H9 (cell line): ENCODE measurements around the gene AGXT. TPM values are rescaled to one million over a fixed set of nuclear protein-coding genes. Genes with fewer than 3 reads are reported as not detected.
A peak's percentile ranks its signal among the peaks of the same experiment; 100 is the strongest.

Experiments used
- DNase-seq: peaks from one replicate; pipeline ENCODE4 v3.0.0-alpha.2; 2017
- H2AFZ ChIP-seq: one replicate; pipeline ENCODE4 v1.6.1; 2013; ENCODE audit warnings: mild to moderate bottlenecking, low read length, control low read depth, moderate library complexity
- H2AK5ac ChIP-seq: 2 replicates; pipeline ENCODE4 v1.6.1; 2013; ENCODE audit warnings: low read length, control low read depth, mixed read lengths; ENCODE audit not compliant: insufficient read length
- H2BK120ac ChIP-seq: one replicate; pipeline ENCODE4 v1.6.1; 2013; ENCODE audit warnings: low read depth, mild to moderate bottlenecking, low read length, control low read depth, inconsistent platforms; ENCODE audit not compliant: poor library complexity, severe bottlenecking
- H2BK12ac ChIP-seq: 2 replicates; pipeline ENCODE4 v1.6.1; 2013; ENCODE audit warnings: low read length, control low read depth, mixed read lengths, low read depth; ENCODE audit not compliant: insufficient read length
- H2BK15ac ChIP-seq: 2 replicates; pipeline ENCODE4 v1.6.1; 2013; ENCODE audit warnings: low read depth, low read length, control low read depth
- H2BK20ac ChIP-seq: one replicate; pipeline ENCODE4 v1.6.1; 2013; ENCODE audit warnings: low read depth, mild to moderate bottlenecking, low read length, control low read depth, inconsistent platforms; ENCODE audit not compliant: poor library complexity, severe bottlenecking
- H2BK5ac ChIP-seq: 2 replicates; pipeline ENCODE4 v1.6.1; 2013; ENCODE audit warnings: low read length, control low read depth, mixed read lengths; ENCODE audit not compliant: insufficient read length
- H3K14ac ChIP-seq: 2 replicates; pipeline ENCODE4 v1.6.1; 2013; ENCODE audit warnings: low read length, control low read depth; ENCODE audit not compliant: insufficient read depth
- H3K18ac ChIP-seq: 2 replicates; pipeline ENCODE4 v1.6.1; 2013; ENCODE audit warnings: low read depth, mild to moderate bottlenecking, mixed read lengths, low read length, control low read depth; ENCODE audit not compliant: insufficient read length
- H3K23ac ChIP-seq: 2 replicates; pipeline ENCODE4 v1.6.1; 2013; ENCODE audit warnings: low read length, control low read depth, mixed read lengths, low read depth; ENCODE audit not compliant: insufficient read length
- H3K23me2 ChIP-seq: 2 replicates; pipeline ENCODE4 v1.6.1; 2013; ENCODE audit warnings: low read depth, mild to moderate bottlenecking, mixed read lengths, low read length, control low read depth; ENCODE audit not compliant: insufficient read length, poor library complexity, severe bottlenecking
- H3K27ac ChIP-seq: 2 replicates; pipeline ENCODE4 v1.5.1; 2013; ENCODE audit warnings: low read length, control low read depth, mixed read lengths, low read depth; ENCODE audit not compliant: insufficient read length
- H3K27me3 ChIP-seq: 2 replicates; pipeline ENCODE4 v1.6.1; 2013; ENCODE audit warnings: low read length, control low read depth, inconsistent platforms; ENCODE audit not compliant: insufficient read depth
- H3K4ac ChIP-seq: 2 replicates; pipeline ENCODE4 v1.6.1; 2013; ENCODE audit warnings: low read depth, mild to moderate bottlenecking, control low read depth, inconsistent platforms, low read length, moderate library complexity
- H3K4me1 ChIP-seq: 2 replicates; pipeline ENCODE4 v1.6.1; 2013; ENCODE audit warnings: low read length, control low read depth, inconsistent platforms; ENCODE audit not compliant: insufficient read depth
- H3K4me2 ChIP-seq: 2 replicates; pipeline ENCODE4 v1.6.1; 2013; ENCODE audit warnings: low read length, control low read depth, mixed read lengths; ENCODE audit not compliant: insufficient read length, insufficient read depth
- H3K56ac ChIP-seq: 2 replicates; pipeline ENCODE4 v1.6.1; 2013; ENCODE audit warnings: low read depth, mild to moderate bottlenecking, mixed read lengths, low read length, control low read depth; ENCODE audit not compliant: insufficient read length
- H3K79me1 ChIP-seq: 2 replicates; pipeline ENCODE4 v1.6.1; 2013; ENCODE audit warnings: low read depth, mild to moderate bottlenecking, moderate library complexity, low read length, control low read depth, inconsistent platforms; ENCODE audit not compliant: insufficient read depth, poor library complexity, severe bottlenecking
- H3K79me2 ChIP-seq: 2 replicates; pipeline ENCODE4 v1.6.1; 2013; ENCODE audit warnings: low read length, control low read depth, inconsistent platforms; ENCODE audit not compliant: insufficient read depth
- H3K9ac ChIP-seq: 2 replicates; pipeline ENCODE4 v1.6.1; 2013; ENCODE audit warnings: low read length, control low read depth, mixed read lengths; ENCODE audit not compliant: insufficient read length; ENCODE audit errors: extremely low read depth
- H3K9me3 ChIP-seq: one replicate; pipeline ENCODE4 v1.6.1; 2013; ENCODE audit warnings: low read depth, low read length, inconsistent platforms; ENCODE audit not compliant: control insufficient read depth
- H3T11ph ChIP-seq: one replicate; pipeline ENCODE4 v1.6.1; 2013; ENCODE audit warnings: mild to moderate bottlenecking, low read length, control low read depth, inconsistent platforms
- H4K20me1 ChIP-seq: one replicate; pipeline ENCODE4 v1.6.1; 2013; ENCODE audit not compliant: control insufficient read depth, insufficient read length, insufficient read depth
- H4K5ac ChIP-seq: 2 replicates; pipeline ENCODE4 v1.6.1; 2013; ENCODE audit warnings: low read depth, mild to moderate bottlenecking, mixed read lengths, low read length, control low read depth; ENCODE audit not compliant: insufficient read length
- H4K8ac ChIP-seq: replicated peaks from 2 replicates; pipeline ENCODE4 v1.6.1; 2013; ENCODE audit warnings: low read length, control low read depth, mixed read lengths, low read depth; ENCODE audit not compliant: insufficient read length
- H4K91ac ChIP-seq: 2 replicates; pipeline ENCODE4 v1.6.1; 2013; ENCODE audit warnings: low read depth, mild to moderate bottlenecking, moderate library complexity, mixed read lengths, low read length, control low read depth; ENCODE audit not compliant: insufficient read length
- H3K27ac Mint-ChIP-seq, 3 experiments: 2 replicates in 2 of 3; 3 replicates in 1 of 3; pipeline ENCODE4 v1.8.0; 2020 to 2021; ENCODE audit warnings: mixed read lengths in 3 of 3, mild to moderate bottlenecking in 1 of 3, moderate library complexity in 1 of 3
- H3K27me3 Mint-ChIP-seq: 2 replicates; pipeline ENCODE4 v1.8.0; 2021; ENCODE audit warnings: low read depth, mild to moderate bottlenecking, moderate library complexity, mixed read lengths
- H3K36me3 Mint-ChIP-seq, 3 experiments: 2 replicates in 2 of 3; 3 replicates in 1 of 3; pipeline ENCODE4 v1.8.0; 2020 to 2021; ENCODE audit warnings: low read depth in 3 of 3, mixed read lengths in 3 of 3; ENCODE audit not compliant: insufficient read depth in 1 of 3
- H3K4me1 Mint-ChIP-seq, 2 experiments: 2 replicates each; pipeline ENCODE4 v1.8.0; 2020; ENCODE audit warnings: mixed read lengths in 2 of 2
- H3K4me3 Mint-ChIP-seq, 2 experiments: 2 replicates in 1 of 2; 3 replicates in 1 of 2; pipeline ENCODE4 v1.8.0; 2020 to 2021; ENCODE audit warnings: mild to moderate bottlenecking in 2 of 2, mixed read lengths in 2 of 2, moderate library complexity in 1 of 2
- H3K9me3 Mint-ChIP-seq, 2 experiments: 2 replicates in 1 of 2; 3 replicates in 1 of 2; pipeline ENCODE4 v1.8.0; 2020; ENCODE audit warnings: mild to moderate bottlenecking in 2 of 2, mixed read lengths in 2 of 2, moderate library complexity in 1 of 2
- CTCF ChIP-seq: fragments of 200-600 bp; sonication (generic); conservative IDR thresholded peaks from 3 replicates; pipeline ENCODE4 v1.8.0; 2021; ENCODE audit warnings: antibody characterized with exemption, mild to moderate bottlenecking
- WGBS: extraction: QIAGEN DNeasy Blood & Tissue Kit; methylation state at CpG from one replicate; pipeline ENCODE4 v1.1.7; 2013; ENCODE audit warnings: missing lambda C conversion rate, low lambda C conversion rate, mixed read lengths; ENCODE audit not compliant: insufficient read length; ENCODE audit errors: extremely low coverage; 5-methylcytosine and 5-hydroxymethylcytosine counted together
- total RNA-seq: library from RNA; stranded (reverse); gene quantifications from 2 replicates; pipeline ENCODE4 v1.2.1, GENCODE V29; 2021

The AGXT gene
- total RNA-seq, 1 experiment from 2014 or later, result not detected

- Histone ChIP-seq H3K14ac (no peak overlapping the region), H3K27me3 (peaks cover 2% of the 10 kb centered on the region), H4K5ac (no peak overlapping the region), H4K8ac (no peak overlapping the region), H3K23ac (no peak overlapping the region), H2AK5ac (no peak overlapping the region), H3K4me1 (no peaks in the 10 kb centered on the region), H4K20me1 (no peaks in the 10 kb centered on the region), H3K79me1 (no peaks in the 10 kb centered on the region), H3K18ac (no peak overlapping the region), H3K9me3 (no peaks in the 10 kb centered on the region), H3K27ac (no peak overlapping the region), H2BK5ac (no peak overlapping the region), H3K4me2 (no peak overlapping the region), H2BK20ac (no peak overlapping the region), H2BK15ac (no peak overlapping the region), H2BK120ac (no peak overlapping the region), H3K4ac (no peak overlapping the region), H3K56ac (no peak overlapping the region), H2AFZ (no peak overlapping the region), H3T11ph (no peak overlapping the region), H3K23me2 (peaks cover 6% of the 10 kb centered on the region), H2BK12ac (no peak overlapping the region), H3K79me2 (no peaks in the 10 kb centered on the region), H3K9ac (no peak overlapping the region), H4K91ac (no peak overlapping the region)
- WGBS, result no CpG with 5 or more reads among the region's 6 CpGs
- Mint-ChIP-seq H3K27ac (no peak overlapping the region), H3K27me3 (peaks cover 47% of the 10 kb centered on the region), H3K4me3 (no peak overlapping the region), H3K9me3 (no peaks in the 10 kb centered on the region), H3K36me3 (no peaks in the 10 kb centered on the region; a peak in 1 of 7 replicates), H3K4me1 (peaks cover 2 to 7% of the 10 kb centered on the region in 2 experiments)
- DNase-seq, result no peak
- TF ChIP-seq CTCF, result peak; percentile 36; the same call in 2 of the 3 replicates
Observed at GRCh38 chr2:240834377-240834975, 34.1 kb upstream of the AGXT start.
